ENCODE measurements around the gene PBRM1. TPM values are rescaled to one million over a fixed set of nuclear protein-coding genes. Genes with fewer than 3 reads are reported as not detected.

Gene PBRM1
- total and polyA plus RNA-seq, 2 of the 13 experiments (the other 11 are each of a cell fraction or from before 2014, with no cell fraction given): 10.9 to 33.2 TPM

GRCh38 chr3:52532838-52533622, 152.7 kb downstream of the PBRM1 start (continued):
- TF ChIP-seq HDAC1 (CRISPR knock-in tag; IDR thresholded peaks at IDR 0.05): 0 out of 2 replicates have a peak, but pooled peaks have one; percentile 47
- TF ChIP-seq STAT5B (CRISPR knock-in tag; IDR thresholded peaks at IDR 0.05): no peak
- TF ChIP-seq, protein P1, sequence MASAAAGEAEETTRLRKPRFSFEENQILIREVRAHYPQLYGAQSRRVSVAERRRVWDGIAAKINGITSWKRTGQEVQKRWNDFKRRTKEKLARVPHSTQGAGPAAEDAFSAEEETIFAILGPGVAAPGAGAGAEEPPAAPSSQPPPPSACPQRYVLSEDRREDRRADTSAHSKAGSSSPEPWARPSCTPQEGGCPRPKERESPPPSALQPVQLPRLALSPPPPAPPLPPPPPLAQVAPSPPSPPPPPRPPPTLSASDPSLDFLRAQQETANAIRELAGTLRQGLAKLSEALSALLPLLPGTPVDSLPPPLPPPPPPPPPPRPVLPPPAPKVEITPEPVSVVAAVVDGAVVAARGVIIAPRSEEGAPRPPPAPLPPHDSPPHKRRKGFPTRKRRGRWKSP (CRISPR knock-in tag; IDR thresholded peaks at IDR 0.05): no peak
- TF ChIP-seq, protein P2, sequence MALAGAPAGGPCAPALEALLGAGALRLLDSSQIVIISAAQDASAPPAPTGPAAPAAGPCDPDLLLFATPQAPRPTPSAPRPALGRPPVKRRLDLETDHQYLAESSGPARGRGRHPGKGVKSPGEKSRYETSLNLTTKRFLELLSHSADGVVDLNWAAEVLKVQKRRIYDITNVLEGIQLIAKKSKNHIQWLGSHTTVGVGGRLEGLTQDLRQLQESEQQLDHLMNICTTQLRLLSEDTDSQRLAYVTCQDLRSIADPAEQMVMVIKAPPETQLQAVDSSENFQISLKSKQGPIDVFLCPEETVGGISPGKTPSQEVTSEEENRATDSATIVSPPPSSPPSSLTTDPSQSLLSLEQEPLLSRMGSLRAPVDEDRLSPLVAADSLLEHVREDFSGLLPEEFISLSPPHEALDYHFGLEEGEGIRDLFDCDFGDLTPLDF (CRISPR knock-in tag; IDR thresholded peaks at IDR 0.05): no peak
- TF ChIP-seq, protein P3, sequence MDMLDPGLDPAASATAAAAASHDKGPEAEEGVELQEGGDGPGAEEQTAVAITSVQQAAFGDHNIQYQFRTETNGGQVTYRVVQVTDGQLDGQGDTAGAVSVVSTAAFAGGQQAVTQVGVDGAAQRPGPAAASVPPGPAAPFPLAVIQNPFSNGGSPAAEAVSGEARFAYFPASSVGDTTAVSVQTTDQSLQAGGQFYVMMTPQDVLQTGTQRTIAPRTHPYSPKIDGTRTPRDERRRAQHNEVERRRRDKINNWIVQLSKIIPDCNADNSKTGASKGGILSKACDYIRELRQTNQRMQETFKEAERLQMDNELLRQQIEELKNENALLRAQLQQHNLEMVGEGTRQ (IDR thresholded peaks at IDR 0.05; ENCODE audit: low read depth, low read length): no peak
- TF ChIP-seq, protein P3 (CRISPR knock-in tag; IDR thresholded peaks at IDR 0.05; ENCODE audit: borderline replicate concordance): no peak
- TF ChIP-seq ZNF563 (CRISPR knock-in tag; IDR thresholded peaks at IDR 0.05): peak; percentile 67; the same call in 1 of the 2 replicates
- no peak for TF ChIP-seq ZFP1 (CRISPR knock-in tag; IDR thresholded peaks at IDR 0.05)
- TF ChIP-seq ZBTB7A (CRISPR knock-in tag; IDR thresholded peaks at IDR 0.05): no peak
- TF ChIP-seq ZNF850 (CRISPR knock-in tag; conservative IDR thresholded peaks at IDR 0.05): 0 out of 2 replicates have a peak, but pooled peaks have one; percentile 38
- no peak for TF ChIP-seq TBX3 (IDR thresholded peaks at IDR 0.05; ENCODE audit: borderline replicate concordance)
- TF ChIP-seq, protein P4, sequence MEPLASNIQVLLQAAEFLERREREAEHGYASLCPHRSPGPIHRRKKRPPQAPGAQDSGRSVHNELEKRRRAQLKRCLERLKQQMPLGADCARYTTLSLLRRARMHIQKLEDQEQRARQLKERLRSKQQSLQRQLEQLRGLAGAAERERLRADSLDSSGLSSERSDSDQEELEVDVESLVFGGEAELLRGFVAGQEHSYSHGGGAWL (CRISPR knock-in tag; IDR thresholded peaks at IDR 0.05): no peak; the same call in 1 of the 2 replicates
- TF ChIP-seq, protein P5, sequence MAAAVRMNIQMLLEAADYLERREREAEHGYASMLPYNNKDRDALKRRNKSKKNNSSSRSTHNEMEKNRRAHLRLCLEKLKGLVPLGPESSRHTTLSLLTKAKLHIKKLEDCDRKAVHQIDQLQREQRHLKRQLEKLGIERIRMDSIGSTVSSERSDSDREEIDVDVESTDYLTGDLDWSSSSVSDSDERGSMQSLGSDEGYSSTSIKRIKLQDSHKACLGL (CRISPR knock-in tag; IDR thresholded peaks at IDR 0.05): no peak; the same call in 1 of the 2 replicates
- no peak for TF ChIP-seq ZNF720 (CRISPR knock-in tag; IDR thresholded peaks at IDR 0.05)
- TF ChIP-seq YEATS2 (CRISPR knock-in tag; IDR thresholded peaks at IDR 0.05; ENCODE audit: borderline replicate concordance): no peak
- TF ChIP-seq TAF1 (CRISPR knock-in tag; IDR thresholded peaks at IDR 0.05): peak; percentile 32; the same call in 1 of the 2 replicates
- TF ChIP-seq ZNF546 (CRISPR knock-in tag; conservative IDR thresholded peaks at IDR 0.05): no peak
- TF ChIP-seq TCF7L2 (IDR thresholded peaks at IDR 0.05; ENCODE audit: low read depth, low read length): no peak
- TF ChIP-seq RBM22 (optimal IDR thresholded peaks at IDR 0.05; ENCODE audit: low read length): no peak
- TF ChIP-seq ATF7-NPFF (CRISPR knock-in tag; IDR thresholded peaks at IDR 0.05; ENCODE audit: low read depth): no peak
- TF ChIP-seq ZNF567 (CRISPR knock-in tag; IDR thresholded peaks at IDR 0.05; ENCODE audit: borderline replicate concordance): no peak
- TF ChIP-seq DMAP1 (CRISPR knock-in tag; IDR thresholded peaks at IDR 0.05): no peak; the same call in 1 of the 2 replicates
- TF ChIP-seq ZNF17 (CRISPR knock-in tag; IDR thresholded peaks at IDR 0.05): no peak
- TF ChIP-seq YY1 (IDR thresholded peaks at IDR 0.05; ENCODE audit: insufficient read depth, insufficient replicate concordance, low read depth, low read length): peak; percentile 17
- TF ChIP-seq GLI4 (CRISPR knock-in tag; IDR thresholded peaks at IDR 0.05; ENCODE audit: borderline replicate concordance): no peak
- no peak for TF ChIP-seq ZNF670 (CRISPR knock-in tag; IDR thresholded peaks at IDR 0.05; ENCODE audit: borderline replicate concordance)
- TF ChIP-seq MXD4 (CRISPR knock-in tag; IDR thresholded peaks at IDR 0.05): no peak
